H9 (cell line): ENCODE measurements around the gene NR2F2. TPM values are rescaled to one million over a fixed set of nuclear protein-coding genes. Genes with fewer than 3 reads are reported as not detected.
A peak's percentile ranks its signal among the peaks of the same experiment; 100 is the strongest.

ENCODE experiments used
- DNase-seq: peaks from one replicate; pipeline ENCODE4 v3.0.0-alpha.2; 2017
- H2AFZ ChIP-seq: one replicate; pipeline ENCODE4 v1.6.1; 2013; ENCODE audit warnings: mild to moderate bottlenecking, low read length, control low read depth, moderate library complexity
- H2AK5ac ChIP-seq: 2 replicates; pipeline ENCODE4 v1.6.1; 2013; ENCODE audit warnings: low read length, control low read depth, mixed read lengths; ENCODE audit not compliant: insufficient read length
- H2BK120ac ChIP-seq: one replicate; pipeline ENCODE4 v1.6.1; 2013; ENCODE audit warnings: low read depth, mild to moderate bottlenecking, low read length, control low read depth, inconsistent platforms; ENCODE audit not compliant: poor library complexity, severe bottlenecking
- H2BK12ac ChIP-seq: 2 replicates; pipeline ENCODE4 v1.6.1; 2013; ENCODE audit warnings: low read length, control low read depth, mixed read lengths, low read depth; ENCODE audit not compliant: insufficient read length
- H2BK15ac ChIP-seq: 2 replicates; pipeline ENCODE4 v1.6.1; 2013; ENCODE audit warnings: low read depth, low read length, control low read depth
- H2BK20ac ChIP-seq: one replicate; pipeline ENCODE4 v1.6.1; 2013; ENCODE audit warnings: low read depth, mild to moderate bottlenecking, low read length, control low read depth, inconsistent platforms; ENCODE audit not compliant: poor library complexity, severe bottlenecking
- H2BK5ac ChIP-seq: 2 replicates; pipeline ENCODE4 v1.6.1; 2013; ENCODE audit warnings: low read length, control low read depth, mixed read lengths; ENCODE audit not compliant: insufficient read length
- H3K14ac ChIP-seq: 2 replicates; pipeline ENCODE4 v1.6.1; 2013; ENCODE audit warnings: low read length, control low read depth; ENCODE audit not compliant: insufficient read depth
- H3K18ac ChIP-seq: 2 replicates; pipeline ENCODE4 v1.6.1; 2013; ENCODE audit warnings: low read depth, mild to moderate bottlenecking, mixed read lengths, low read length, control low read depth; ENCODE audit not compliant: insufficient read length
- H3K23ac ChIP-seq: 2 replicates; pipeline ENCODE4 v1.6.1; 2013; ENCODE audit warnings: low read length, control low read depth, mixed read lengths, low read depth; ENCODE audit not compliant: insufficient read length
- H3K23me2 ChIP-seq: 2 replicates; pipeline ENCODE4 v1.6.1; 2013; ENCODE audit warnings: low read depth, mild to moderate bottlenecking, mixed read lengths, low read length, control low read depth; ENCODE audit not compliant: insufficient read length, poor library complexity, severe bottlenecking
- H3K27ac ChIP-seq: 2 replicates; pipeline ENCODE4 v1.5.1; 2013; ENCODE audit warnings: low read length, control low read depth, mixed read lengths, low read depth; ENCODE audit not compliant: insufficient read length
- H3K27me3 ChIP-seq: 2 replicates; pipeline ENCODE4 v1.6.1; 2013; ENCODE audit warnings: low read length, control low read depth, inconsistent platforms; ENCODE audit not compliant: insufficient read depth
- H3K4ac ChIP-seq: 2 replicates; pipeline ENCODE4 v1.6.1; 2013; ENCODE audit warnings: low read depth, mild to moderate bottlenecking, control low read depth, inconsistent platforms, low read length, moderate library complexity
- H3K4me1 ChIP-seq: 2 replicates; pipeline ENCODE4 v1.6.1; 2013; ENCODE audit warnings: low read length, control low read depth, inconsistent platforms; ENCODE audit not compliant: insufficient read depth
- H3K4me2 ChIP-seq: 2 replicates; pipeline ENCODE4 v1.6.1; 2013; ENCODE audit warnings: low read length, control low read depth, mixed read lengths; ENCODE audit not compliant: insufficient read length, insufficient read depth
- H3K56ac ChIP-seq: 2 replicates; pipeline ENCODE4 v1.6.1; 2013; ENCODE audit warnings: low read depth, mild to moderate bottlenecking, mixed read lengths, low read length, control low read depth; ENCODE audit not compliant: insufficient read length
- H3K79me1 ChIP-seq: 2 replicates; pipeline ENCODE4 v1.6.1; 2013; ENCODE audit warnings: low read depth, mild to moderate bottlenecking, moderate library complexity, low read length, control low read depth, inconsistent platforms; ENCODE audit not compliant: insufficient read depth, poor library complexity, severe bottlenecking
- H3K79me2 ChIP-seq: 2 replicates; pipeline ENCODE4 v1.6.1; 2013; ENCODE audit warnings: low read length, control low read depth, inconsistent platforms; ENCODE audit not compliant: insufficient read depth
- H3K9ac ChIP-seq: 2 replicates; pipeline ENCODE4 v1.6.1; 2013; ENCODE audit warnings: low read length, control low read depth, mixed read lengths; ENCODE audit not compliant: insufficient read length; ENCODE audit errors: extremely low read depth
- H3K9me3 ChIP-seq: one replicate; pipeline ENCODE4 v1.6.1; 2013; ENCODE audit warnings: low read depth, low read length, inconsistent platforms; ENCODE audit not compliant: control insufficient read depth
- H3T11ph ChIP-seq: one replicate; pipeline ENCODE4 v1.6.1; 2013; ENCODE audit warnings: mild to moderate bottlenecking, low read length, control low read depth, inconsistent platforms
- H4K20me1 ChIP-seq: one replicate; pipeline ENCODE4 v1.6.1; 2013; ENCODE audit not compliant: control insufficient read depth, insufficient read length, insufficient read depth
- H4K5ac ChIP-seq: 2 replicates; pipeline ENCODE4 v1.6.1; 2013; ENCODE audit warnings: low read depth, mild to moderate bottlenecking, mixed read lengths, low read length, control low read depth; ENCODE audit not compliant: insufficient read length
- H4K8ac ChIP-seq: replicated peaks from 2 replicates; pipeline ENCODE4 v1.6.1; 2013; ENCODE audit warnings: low read length, control low read depth, mixed read lengths, low read depth; ENCODE audit not compliant: insufficient read length
- H4K91ac ChIP-seq: 2 replicates; pipeline ENCODE4 v1.6.1; 2013; ENCODE audit warnings: low read depth, mild to moderate bottlenecking, moderate library complexity, mixed read lengths, low read length, control low read depth; ENCODE audit not compliant: insufficient read length
- H3K27ac Mint-ChIP-seq, 3 experiments: 2 replicates in 2 of 3; 3 replicates in 1 of 3; pipeline ENCODE4 v1.8.0; 2020 to 2021; ENCODE audit warnings: mixed read lengths in 3 of 3, mild to moderate bottlenecking in 1 of 3, moderate library complexity in 1 of 3
- H3K27me3 Mint-ChIP-seq: 2 replicates; pipeline ENCODE4 v1.8.0; 2021; ENCODE audit warnings: low read depth, mild to moderate bottlenecking, moderate library complexity, mixed read lengths
- H3K36me3 Mint-ChIP-seq, 3 experiments: 2 replicates in 2 of 3; 3 replicates in 1 of 3; pipeline ENCODE4 v1.8.0; 2020 to 2021; ENCODE audit warnings: low read depth in 3 of 3, mixed read lengths in 3 of 3; ENCODE audit not compliant: insufficient read depth in 1 of 3
- H3K4me1 Mint-ChIP-seq, 2 experiments: 2 replicates each; pipeline ENCODE4 v1.8.0; 2020; ENCODE audit warnings: mixed read lengths in 2 of 2
- H3K4me3 Mint-ChIP-seq, 2 experiments: 2 replicates in 1 of 2; 3 replicates in 1 of 2; pipeline ENCODE4 v1.8.0; 2020 to 2021; ENCODE audit warnings: mild to moderate bottlenecking in 2 of 2, mixed read lengths in 2 of 2, moderate library complexity in 1 of 2
- H3K9me3 Mint-ChIP-seq, 2 experiments: 2 replicates in 1 of 2; 3 replicates in 1 of 2; pipeline ENCODE4 v1.8.0; 2020; ENCODE audit warnings: mild to moderate bottlenecking in 2 of 2, mixed read lengths in 2 of 2, moderate library complexity in 1 of 2
- WGBS: extraction: QIAGEN DNeasy Blood & Tissue Kit; methylation state at CpG from one replicate; pipeline ENCODE4 v1.1.7; 2013; ENCODE audit warnings: missing lambda C conversion rate, low lambda C conversion rate, mixed read lengths; ENCODE audit not compliant: insufficient read length; ENCODE audit errors: extremely low coverage; 5-methylcytosine and 5-hydroxymethylcytosine counted together
- total RNA-seq: library from RNA; stranded (reverse); gene quantifications from 2 replicates; pipeline ENCODE4 v1.2.1, GENCODE V29; 2021
- TF ChIP-seq, protein P1 (sequence below): fragments of 200-600 bp; sonication (generic); conservative IDR thresholded peaks from 3 replicates; pipeline ENCODE4 v1.8.0; 2021; ENCODE audit warnings: antibody characterized with exemption, mild to moderate bottlenecking

Gene NR2F2
- total RNA-seq, 1 experiment from 2014 or later, result 0.24 TPM

DNA sequence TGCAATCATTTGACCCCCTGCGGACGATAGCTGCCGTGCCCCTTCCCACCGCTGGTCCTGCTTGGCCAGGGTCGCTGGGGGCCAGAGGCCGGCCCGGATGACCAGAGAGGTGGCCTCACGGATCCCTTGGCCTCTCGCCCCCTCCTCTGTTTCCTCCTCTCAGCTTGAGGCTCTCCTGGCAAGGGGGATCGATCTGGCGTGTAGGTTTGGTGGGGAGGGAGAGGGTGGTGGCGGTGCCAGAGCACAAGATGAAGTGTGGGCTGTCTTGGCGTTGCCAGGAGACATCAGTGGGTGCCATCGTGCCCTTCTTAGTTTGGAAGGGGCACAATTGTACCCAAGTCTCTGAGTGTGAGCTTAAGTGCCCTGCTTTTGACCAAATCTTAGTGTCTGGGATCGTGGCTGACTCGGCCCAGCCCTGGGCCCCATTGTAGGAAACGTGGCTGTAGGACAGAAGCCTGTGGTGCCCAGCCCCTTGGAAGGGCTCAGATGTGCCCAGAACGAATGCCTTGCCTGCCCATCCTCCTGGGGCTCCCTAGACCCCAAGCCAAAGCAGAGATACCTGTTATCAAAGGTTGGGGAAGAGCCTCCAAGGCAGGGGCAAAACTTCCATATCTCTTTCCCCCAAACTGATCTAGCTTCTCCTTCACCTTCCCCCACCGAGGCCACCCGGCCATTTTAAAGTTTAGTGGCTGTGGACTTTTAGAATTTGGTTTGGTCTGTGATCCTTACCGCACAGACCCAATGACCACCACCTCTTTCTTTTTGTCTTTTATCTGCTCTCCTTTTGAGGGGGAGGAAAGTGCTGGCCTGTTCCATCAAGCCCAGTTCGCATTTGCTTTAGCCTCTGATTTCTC is 14.4 kb downstream of the NR2F2 start:
- no peak overlapping the region for H3T11ph ChIP-seq
- peaks cover 18% of the 10 kb centered on the region for H3K23me2 ChIP-seq
- Mint-ChIP-seq H3K27ac (no peak overlapping the region), H3K9me3 (peaks cover 0 to 11% of the 10 kb centered on the region in 2 experiments; a peak in 3 of 5 replicates), H3K36me3 (no peaks in the 10 kb centered on the region; a peak in 1 of 7 replicates), H3K4me3 (peak overlapping the region in 1 of 2 experiments; percentile 70; a peak in 3 of 5 replicates), H3K4me1 (peaks cover 43 to 81% of the 10 kb centered on the region in 2 experiments), H3K27me3 (peaks cover 9% of the 10 kb centered on the region)
- H3K27ac ChIP-seq, result no peak overlapping the region
- H3K27me3 ChIP-seq, result peaks cover 79% of the 10 kb centered on the region
- no peaks in the 10 kb centered on the region for H4K20me1 ChIP-seq
- H3K4me1 ChIP-seq, result no peaks in the 10 kb centered on the region; the same call in 1 of the 2 replicates
- WGBS, result no CpG with 5 or more reads among the region's 22 CpGs
- no peak overlapping the region for H2AK5ac ChIP-seq
- H2BK15ac ChIP-seq, result no peak overlapping the region
- no peaks in the 10 kb centered on the region for H3K79me2 ChIP-seq
- H2BK5ac ChIP-seq, result no peak overlapping the region
- H4K8ac ChIP-seq, result no peak overlapping the region
- no peak overlapping the region for H2BK12ac ChIP-seq
- no peak overlapping the region for H3K56ac ChIP-seq
- no peak overlapping the region for H4K5ac ChIP-seq
- H2BK20ac ChIP-seq, result no peak overlapping the region
- DNase-seq, result peak; percentile 36
- H3K9ac ChIP-seq, result no peak overlapping the region
- no peaks in the 10 kb centered on the region for H3K9me3 ChIP-seq
- no peaks in the 10 kb centered on the region for H3K79me1 ChIP-seq
- no peak overlapping the region; the same call in 1 of the 2 replicates for H3K14ac ChIP-seq
- H2BK120ac ChIP-seq, result no peak overlapping the region
- no peak overlapping the region for H2AFZ ChIP-seq
- peak overlapping the region; percentile 57 for H3K4me2 ChIP-seq
- no peak overlapping the region for H4K91ac ChIP-seq
- TF ChIP-seq, protein P1, sequence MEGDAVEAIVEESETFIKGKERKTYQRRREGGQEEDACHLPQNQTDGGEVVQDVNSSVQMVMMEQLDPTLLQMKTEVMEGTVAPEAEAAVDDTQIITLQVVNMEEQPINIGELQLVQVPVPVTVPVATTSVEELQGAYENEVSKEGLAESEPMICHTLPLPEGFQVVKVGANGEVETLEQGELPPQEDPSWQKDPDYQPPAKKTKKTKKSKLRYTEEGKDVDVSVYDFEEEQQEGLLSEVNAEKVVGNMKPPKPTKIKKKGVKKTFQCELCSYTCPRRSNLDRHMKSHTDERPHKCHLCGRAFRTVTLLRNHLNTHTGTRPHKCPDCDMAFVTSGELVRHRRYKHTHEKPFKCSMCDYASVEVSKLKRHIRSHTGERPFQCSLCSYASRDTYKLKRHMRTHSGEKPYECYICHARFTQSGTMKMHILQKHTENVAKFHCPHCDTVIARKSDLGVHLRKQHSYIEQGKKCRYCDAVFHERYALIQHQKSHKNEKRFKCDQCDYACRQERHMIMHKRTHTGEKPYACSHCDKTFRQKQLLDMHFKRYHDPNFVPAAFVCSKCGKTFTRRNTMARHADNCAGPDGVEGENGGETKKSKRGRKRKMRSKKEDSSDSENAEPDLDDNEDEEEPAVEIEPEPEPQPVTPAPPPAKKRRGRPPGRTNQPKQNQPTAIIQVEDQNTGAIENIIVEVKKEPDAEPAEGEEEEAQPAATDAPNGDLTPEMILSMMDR, result no peak
- no peak overlapping the region for H3K4ac ChIP-seq
- no peak overlapping the region for H3K23ac ChIP-seq
- H3K18ac ChIP-seq, result no peak overlapping the region
